C4-2B (cell line): Measurements from ENCODE around the gene MESD.

Experiments used
- H3K27ac ChIP-seq: fragments of 450-650 bp; 2 replicates; pipeline ENCODE4 v1.5.1; 2017
- CTCF ChIP-seq: fragments of 450-650 bp; conservative IDR thresholded peaks from 2 replicates; pipeline ENCODE4 v1.5.1; 2017; ENCODE audit warnings: mild to moderate bottlenecking
- ZFX ChIP-seq: fragments of 450-650 bp; IDR thresholded peaks from 2 replicates; pipeline ENCODE4 v1.6.1; 2017

Gene MESD

GRCh38 chr15:80990955-80991354 is 1.3 kb upstream of the MESD start:
- H3K27ac ChIP-seq: no peak overlapping the region
- TF ChIP-seq CTCF (no peak), ZFX (no peak)

- H3K27ac ChIP-seq: peak overlapping the region; percentile 81
- TF ChIP-seq ZFX: no peak
- TF ChIP-seq CTCF: no peak
Measured at GRCh38 chr15:80989081-80989517, 520 bp downstream of the MESD start.

DNA sequence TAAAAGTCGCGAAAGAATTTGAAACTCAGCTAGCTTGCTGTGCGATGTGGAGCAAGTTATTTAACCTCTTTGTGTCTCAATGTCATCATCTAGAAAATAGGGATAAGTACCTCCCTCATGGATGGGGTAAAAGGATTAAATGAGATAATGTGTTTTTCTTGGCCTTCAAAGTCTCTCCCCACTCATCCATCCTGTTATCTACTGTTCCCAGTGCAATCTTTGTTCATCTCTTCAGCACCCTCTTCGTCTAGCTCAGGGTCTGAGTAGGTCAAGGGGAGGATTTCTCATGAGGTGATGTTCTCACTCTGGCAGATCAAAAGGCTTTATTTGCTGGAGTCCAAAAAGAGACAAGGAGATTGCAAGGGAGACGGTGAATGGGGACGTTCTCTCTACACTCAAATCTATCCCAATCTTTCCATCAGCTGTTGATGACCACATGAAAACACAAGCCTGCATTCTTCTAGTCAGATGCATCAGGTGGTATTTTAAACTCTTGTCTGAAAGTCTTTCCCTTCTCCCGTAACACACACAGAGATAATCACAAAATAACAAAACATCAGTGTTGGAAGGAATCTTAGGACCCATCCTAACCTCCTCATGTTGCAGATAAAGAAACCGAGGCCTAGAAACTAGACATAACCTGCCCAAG is 1.3 kb downstream of the MESD start:
- TF ChIP-seq ZFX: no peak
- no peak for TF ChIP-seq CTCF
- peak overlapping the region; percentile 81; the same call in 1 of the 2 replicates for H3K27ac ChIP-seq

DNA sequence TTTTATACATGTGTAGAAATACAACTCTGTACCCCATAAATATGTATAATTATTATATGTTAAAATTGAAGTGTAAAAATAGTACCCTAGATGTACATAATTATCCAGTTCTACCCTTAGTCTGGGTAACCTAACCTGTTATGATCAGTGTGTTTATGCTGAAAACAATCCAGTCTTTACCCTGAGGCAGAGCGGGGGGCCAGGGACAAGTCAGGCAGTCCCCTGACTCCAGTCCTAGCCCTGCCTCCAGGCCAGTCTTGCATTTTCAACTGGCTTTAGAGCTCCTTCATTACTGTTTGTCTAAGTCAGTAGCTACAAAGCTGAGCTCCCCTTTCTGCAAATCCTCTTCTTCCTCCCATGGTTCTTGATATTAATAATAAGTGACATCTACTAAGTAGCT is 3.1 kb downstream of the MESD start:
- TF ChIP-seq CTCF (no peak), ZFX (no peak)
- no peak overlapping the region for H3K27ac ChIP-seq

DNA sequence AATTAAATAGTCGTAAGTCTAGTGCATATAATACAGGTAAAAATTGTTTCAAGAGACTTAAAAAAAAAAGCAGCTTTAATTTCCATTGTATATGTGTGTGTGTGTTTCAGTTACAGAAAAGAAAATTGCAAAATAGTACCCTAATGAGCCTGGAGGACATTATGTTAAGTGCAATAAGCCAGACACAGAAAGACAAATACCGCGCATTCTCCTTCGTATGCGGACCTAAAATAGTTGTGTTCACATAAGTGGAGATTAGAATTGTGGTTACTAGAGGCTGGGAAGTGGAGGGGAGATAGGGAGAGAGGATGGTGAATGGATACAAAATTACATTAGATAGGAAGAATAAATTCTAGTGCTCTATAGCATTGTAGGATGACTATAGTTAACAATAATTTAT is 3.6 kb downstream of the MESD start:
- TF ChIP-seq CTCF (no peak), ZFX (no peak)
- no peak overlapping the region for H3K27ac ChIP-seq

- H3K27ac ChIP-seq: no peak overlapping the region
- TF ChIP-seq CTCF: no peak
- no peak for TF ChIP-seq ZFX
Measured at GRCh38 chr15:80984856-80985255, 4.8 kb downstream of the MESD start.

DNA sequence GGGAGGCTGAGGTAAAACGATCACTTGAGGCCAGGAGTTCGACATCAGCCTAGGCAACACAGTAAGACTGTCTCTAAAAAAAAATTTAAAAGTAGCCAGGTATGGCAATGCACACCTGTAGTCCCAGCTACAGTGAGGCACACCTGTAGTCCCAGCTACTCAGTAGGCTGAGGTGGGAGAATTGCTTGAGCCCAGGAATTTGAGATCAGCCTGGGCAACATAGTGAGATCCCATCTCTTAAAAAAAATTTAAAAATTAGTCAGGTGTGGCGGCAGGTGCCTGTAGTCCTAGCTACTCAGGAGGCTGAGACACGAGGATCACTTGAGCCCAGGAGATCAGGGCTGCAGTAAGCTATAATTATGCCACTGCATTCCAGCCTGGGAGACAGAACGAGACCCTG is 6.8 kb downstream of the MESD start:
- TF ChIP-seq CTCF (no peak), ZFX (no peak)
- no peak overlapping the region for H3K27ac ChIP-seq
